ENCODE measurements around the gene CDH13.

CDH13 gene

GRCh38 chr16:82993926-82994325, 367.2 kb downstream of the CDH13 start:
- no peak for DNase-seq (ENCODE audit: low read depth in 2 of 2)

DNA sequence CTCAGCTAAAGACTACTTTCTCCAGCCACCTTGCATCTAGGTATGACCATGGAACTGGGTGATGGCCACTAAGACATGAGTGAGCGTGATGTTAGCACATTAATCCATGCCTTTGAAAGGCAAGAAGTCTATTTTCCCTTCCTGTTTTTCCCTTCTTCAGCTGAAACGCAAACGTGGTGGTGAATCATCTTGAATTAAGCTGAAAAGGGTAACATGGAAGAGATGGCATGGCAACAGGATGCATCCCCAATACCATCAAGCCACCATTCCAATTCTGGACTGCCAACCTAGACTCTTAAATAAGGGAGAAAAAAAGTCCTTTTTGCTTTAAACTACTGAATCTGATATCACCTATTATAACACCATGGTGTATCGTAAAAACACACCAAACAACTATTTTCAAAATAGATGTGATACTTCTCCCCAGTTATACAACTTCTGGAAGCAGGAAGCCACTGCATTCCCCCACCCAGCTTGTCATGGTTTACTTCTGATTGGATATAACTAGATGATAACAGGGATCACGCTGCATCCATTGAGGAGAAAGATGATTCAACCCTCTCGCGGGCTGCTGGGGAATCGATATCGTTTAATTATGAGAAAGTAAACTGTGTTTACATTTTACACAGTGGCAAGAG, 368.6 kb downstream of the CDH13 start:
- DNase-seq (ENCODE audit: low read depth in 2 of 2) = no peak

GRCh38 chr16:82995924-82996441, 369.2 kb downstream of the CDH13 start:
- DNase-seq (ENCODE audit: low read depth in 2 of 2) = peak; percentile 65 to 73

GRCh38 chr16:82996814-82997213, 370.0 kb downstream of the CDH13 start:
- no peak for DNase-seq (ENCODE audit: low read depth in 2 of 2)

DNA sequence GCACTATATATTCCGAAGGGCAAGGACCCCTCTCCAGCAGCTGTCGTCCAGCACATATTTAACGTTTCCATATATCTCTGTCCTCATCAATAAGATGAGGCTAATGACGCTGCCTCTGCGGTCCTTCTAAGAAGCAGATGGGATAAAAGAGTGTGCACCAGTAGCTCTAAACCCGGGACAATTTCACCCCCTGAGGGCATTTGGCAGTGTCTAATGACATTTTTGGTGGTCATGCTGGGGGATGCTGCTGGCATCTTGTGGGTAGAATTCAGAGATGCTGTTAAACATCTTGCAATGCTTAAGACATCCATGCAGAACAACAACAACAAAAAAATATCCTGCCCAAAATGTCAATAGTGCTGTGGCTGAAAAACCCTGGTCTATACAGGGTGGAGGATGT, 372.9 kb downstream of the CDH13 start:
- DNase-seq (ENCODE audit: low read depth in 2 of 2) = no peak

DNA sequence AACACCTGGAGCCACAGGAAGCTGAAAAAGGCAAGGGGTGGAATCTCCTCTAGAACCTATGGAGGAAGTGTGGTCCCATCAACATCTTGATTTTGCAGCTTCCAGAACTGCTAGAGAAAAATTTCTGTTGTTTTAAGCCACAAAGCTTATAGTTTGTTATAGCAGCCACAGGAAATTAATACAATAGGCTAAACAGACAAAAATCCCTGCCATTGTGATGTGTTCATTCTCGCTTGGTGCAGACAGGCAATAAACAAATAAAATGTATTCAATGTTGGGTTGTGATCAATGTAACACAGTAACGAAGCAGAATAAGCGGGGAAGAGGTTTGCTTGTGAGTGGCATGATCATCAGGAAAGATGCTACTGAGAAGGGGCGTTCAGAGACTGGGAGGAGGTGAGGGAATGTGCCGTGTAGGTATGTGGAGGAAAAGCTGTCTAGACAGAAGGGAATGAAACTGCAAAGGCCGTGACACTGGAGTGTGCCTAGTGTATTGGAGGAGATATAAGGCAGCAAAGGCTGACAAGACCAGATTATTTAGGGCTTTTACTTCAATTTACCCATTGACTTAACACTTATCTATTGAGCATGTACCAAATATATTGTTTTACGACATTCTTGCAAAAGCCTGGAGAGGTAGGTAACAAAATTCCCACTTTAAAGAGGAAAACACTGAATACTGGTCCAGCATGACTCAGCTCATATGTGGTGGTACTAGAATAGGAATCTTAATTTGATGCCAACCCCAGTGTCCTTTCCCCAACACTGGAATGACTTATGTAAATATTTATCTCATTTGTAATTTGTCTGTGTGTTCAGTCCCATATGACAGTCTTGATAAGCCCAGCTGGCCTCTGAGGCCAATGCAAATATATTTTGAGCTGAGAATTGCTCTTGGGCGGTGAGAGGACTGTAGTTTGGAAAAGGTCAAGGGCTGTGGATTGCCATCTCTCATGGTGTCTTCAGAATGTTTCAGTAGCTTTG, 375.9 kb downstream of the CDH13 start:
- DNase-seq (ENCODE audit: low read depth in 2 of 2) = no peak

GRCh38 chr16:83004868-83005652, 378.3 kb downstream of the CDH13 start:
- DNase-seq (ENCODE audit: low read depth in 2 of 2) = no peak

DNA sequence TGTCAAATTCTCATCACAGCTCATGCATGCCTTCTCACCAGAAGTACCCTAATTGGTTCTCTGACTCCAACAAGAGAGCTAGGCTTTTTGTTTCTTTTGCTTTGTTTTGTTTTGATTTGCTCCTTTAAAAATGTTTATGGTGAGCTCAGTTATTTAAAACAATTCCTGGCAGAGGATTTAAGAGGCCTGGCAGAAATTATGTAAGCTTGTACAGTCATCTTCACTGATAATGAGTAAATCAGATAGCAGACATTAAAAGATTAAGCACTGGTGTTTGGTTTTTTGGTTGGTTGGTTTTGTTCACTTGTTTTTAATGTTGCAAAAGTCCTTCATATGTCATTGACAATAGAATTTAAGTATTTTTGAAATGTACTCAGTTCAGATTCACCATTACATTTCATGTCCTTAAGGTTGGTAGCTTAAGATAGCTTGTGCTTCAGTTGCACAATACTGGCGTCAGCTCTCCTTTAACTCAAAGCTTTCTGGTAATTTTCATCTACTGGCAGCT, 378.9 kb downstream of the CDH13 start:
- no peak for DNase-seq (ENCODE audit: low read depth in 2 of 2)

DNA sequence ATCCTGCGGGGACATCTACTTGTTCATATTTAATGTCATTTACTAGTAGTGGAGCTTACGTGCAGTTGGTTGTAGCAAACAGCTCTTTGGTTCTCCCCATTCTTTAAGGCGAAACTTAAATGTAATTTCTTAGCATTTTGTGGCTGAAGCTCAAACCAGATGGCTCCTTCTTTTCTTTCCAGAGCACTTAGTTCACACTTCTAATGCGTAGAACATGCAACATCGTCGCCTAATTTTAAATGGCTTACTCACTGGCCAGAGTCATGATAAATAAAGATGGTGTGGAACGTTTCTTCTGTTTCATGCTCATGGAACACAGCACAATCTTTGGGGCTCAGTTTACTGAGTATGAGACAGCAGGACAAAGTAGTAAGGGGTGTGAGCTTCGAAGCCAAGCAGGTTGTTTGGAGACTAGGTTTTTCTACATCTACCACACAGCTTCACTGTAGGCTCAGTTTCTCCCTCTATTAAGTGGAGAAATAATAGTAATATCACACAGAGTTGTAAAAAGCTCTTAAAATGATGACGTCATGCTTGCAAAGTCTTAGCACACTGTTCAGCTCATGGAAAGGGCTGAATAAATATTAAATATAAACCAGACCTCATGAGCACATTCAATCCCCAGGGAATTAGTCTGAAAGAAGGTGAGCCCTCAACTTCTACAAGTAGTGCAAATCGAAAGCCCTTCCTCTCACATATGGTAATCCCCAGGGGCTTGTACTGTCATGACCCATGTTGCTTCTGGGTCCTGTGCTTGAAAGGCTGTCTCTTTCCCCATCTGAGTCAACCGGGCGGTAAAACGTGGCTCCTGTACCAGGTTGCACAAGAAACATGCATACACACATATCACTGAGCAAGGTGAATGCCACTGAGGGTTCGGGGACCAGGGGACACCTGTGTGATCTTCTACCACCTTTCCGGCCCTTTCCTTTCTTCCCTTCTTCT, 384.3 kb downstream of the CDH13 start:
- DNase-seq (ENCODE audit: low read depth in 2 of 2) = no peak

GRCh38 chr16:83011939-83012338, 385.2 kb downstream of the CDH13 start:
- DNase-seq (ENCODE audit: low read depth in 2 of 2) = no peak

DNA sequence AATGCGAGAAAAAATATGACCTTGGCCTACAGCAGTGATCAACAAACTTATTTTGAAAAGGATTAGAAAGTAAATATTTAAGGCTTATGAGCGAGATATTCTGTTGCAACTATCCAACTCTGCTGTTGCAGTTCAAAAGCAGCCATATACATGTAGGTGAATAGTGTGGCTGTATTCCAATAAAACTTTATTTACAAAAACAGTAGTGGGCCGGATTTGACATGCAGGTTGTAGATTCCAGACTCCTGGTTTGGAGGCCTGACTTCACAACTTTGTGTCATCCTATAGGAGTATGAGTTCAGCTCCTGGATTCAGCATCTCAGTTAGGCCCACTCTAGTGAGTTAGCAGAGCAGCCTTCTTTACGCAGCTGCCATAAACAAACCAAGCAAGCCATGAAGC, 386.3 kb downstream of the CDH13 start:
- DNase-seq (ENCODE audit: low read depth in 2 of 2) = no peak

DNA sequence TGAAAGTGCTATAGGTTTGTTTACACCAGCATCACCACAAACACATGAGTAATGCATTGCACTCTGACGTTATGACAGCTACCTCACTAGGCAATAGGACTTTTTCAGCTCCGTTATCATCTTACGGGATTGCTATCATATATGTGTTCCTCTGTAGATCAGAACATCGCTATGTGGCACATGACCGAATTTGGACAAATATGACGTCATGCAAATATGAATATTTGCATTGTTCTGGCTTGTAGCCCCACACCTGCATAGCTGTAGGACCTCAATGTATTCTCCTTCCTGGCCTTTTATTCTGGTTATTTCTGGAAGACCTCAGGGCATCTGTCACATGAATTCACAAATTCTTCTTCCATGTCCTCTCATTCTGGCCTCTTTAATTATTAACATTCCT, 393.2 kb downstream of the CDH13 start:
- no peak for DNase-seq (ENCODE audit: low read depth in 2 of 2)

DNA sequence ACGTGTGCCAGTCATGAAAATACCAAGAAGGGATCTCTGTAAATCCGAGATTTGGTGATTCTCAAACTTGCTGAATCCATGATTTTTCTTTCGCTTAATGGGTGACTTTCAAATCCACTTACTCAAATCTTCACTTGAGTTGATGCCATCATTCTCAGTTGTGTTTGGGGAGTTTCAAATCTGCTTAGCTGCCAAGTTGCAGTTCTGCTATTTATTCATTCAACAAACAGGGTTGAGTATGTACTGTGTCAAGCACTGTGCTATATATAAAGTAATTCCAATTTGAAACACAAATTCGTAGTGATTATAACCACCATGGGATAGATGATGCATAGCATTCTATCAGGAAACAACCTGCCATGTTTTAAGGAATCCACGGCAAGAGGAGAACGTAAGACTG, 394.3 kb downstream of the CDH13 start:
- DNase-seq (ENCODE audit: low read depth in 2 of 2) = no peak

GRCh38 chr16:83021746-83022145, 395.0 kb downstream of the CDH13 start:
- DNase-seq (ENCODE audit: low read depth in 2 of 2) = no peak

- no peak for DNase-seq (ENCODE audit: low read depth in 2 of 2)
Observed at GRCh38 chr16:83023011-83023410, 396.2 kb downstream of the CDH13 start.

GRCh38 chr16:83023640-83024039, 396.9 kb downstream of the CDH13 start:
- DNase-seq (ENCODE audit: low read depth in 2 of 2) = no peak

- no peak for DNase-seq (ENCODE audit: low read depth in 2 of 2)
Observed at GRCh38 chr16:83027973-83028372, 401.2 kb downstream of the CDH13 start.

DNA sequence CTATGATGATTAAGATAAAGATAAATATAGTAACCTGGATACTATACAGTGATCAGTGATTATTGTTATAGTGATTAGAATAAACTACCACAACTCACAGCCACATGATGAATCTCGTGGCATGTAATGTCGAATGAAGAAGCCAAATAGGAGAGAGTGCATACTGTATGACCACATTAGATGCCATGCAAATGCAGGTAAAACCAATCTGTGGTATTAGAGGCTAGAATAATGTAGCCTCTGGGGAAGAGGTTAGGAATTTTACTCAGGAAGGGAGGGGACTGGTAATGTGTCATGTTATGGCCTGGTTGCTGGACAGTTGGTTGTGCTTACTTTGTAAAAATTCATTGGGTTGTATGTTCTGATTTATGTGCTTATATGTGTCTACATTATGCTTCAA, 402.7 kb downstream of the CDH13 start:
- no peak for DNase-seq (ENCODE audit: low read depth in 2 of 2)

DNA sequence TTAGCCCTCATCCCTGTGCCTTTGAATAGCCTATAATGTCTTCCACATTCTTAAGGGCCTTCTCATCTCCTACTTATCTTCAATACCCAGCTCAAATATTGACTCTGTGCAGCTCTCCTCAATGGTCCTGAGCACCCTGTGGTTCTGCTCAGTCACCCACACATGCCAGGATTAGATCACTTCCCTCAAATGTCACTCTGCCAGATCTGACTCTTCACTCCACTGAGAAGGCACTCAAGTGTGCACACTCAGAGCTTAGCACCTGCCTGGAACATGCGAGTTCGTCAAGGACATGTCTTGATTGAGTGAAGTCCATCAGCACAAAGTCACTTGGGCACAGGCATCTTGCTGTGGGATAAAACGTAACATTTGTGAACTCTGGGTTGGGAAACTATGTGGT, 404.8 kb downstream of the CDH13 start:
- no peak for DNase-seq (ENCODE audit: low read depth in 2 of 2)

GRCh38 chr16:83037102-83037501, 410.3 kb downstream of the CDH13 start:
- DNase-seq (ENCODE audit: low read depth in 2 of 2) = no peak

DNA sequence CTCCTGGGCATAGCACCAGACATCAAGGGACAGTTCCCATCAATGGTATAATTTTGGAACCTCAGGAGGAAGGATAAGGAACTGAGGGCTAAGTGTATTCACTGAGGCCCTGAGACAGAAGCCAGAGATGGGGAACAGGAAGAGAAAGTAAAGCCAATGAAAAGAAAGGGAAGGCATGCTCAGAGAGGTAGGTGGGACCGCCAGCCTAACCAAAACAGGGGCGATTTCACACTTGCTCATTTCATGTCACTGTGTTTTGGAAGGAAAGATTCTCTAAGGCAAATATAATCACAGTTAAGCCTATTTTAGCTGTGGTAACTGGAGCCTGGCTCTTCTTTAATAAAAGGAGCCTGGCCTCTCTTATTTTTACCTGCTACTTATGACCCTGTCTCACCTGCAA, 411.1 kb downstream of the CDH13 start:
- no peak for DNase-seq (ENCODE audit: low read depth in 2 of 2)

Data from fibroblast of skin of left quadriceps (primary cell).